ENCODE measurements around the gene TRPV5.

TRPV5 gene

DNA sequence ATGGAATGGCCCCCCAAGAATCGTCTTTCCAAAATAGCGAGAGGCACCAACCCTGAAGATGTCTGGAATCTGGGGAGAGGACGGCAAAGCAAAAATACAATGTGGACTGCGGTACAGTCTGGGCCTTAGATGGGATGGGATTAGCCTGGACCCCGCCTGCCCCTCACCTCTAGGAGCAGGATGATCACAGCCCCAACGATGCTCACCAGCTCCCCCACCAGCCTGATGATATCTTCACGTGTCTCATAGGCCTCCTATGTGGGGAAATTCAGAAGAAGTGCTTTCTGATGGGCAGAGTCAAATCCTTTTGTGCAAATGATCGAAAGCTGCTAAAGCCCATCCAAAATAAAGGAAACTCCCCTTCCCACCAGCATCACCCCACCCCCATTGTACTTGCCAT, 18.2 kb downstream of the TRPV5 start:
- no peak for DNase-seq (ENCODE audit: low spot score in 2 of 2)
- H3K4me3 Mint-ChIP-seq, result no peak overlapping the region
- ATAC-seq (replicated peaks; ENCODE audit: extremely low read depth, poor library complexity, severe bottlenecking), result no peak
- no peaks in the 10 kb centered on the region for H3K36me3 Mint-ChIP-seq (ENCODE audit: insufficient read depth)
- no peaks in the 10 kb centered on the region for H3K9me3 Mint-ChIP-seq
- H3K27me3 Mint-ChIP-seq, result peaks cover 83% of the 10 kb centered on the region
- H3K27ac Mint-ChIP-seq (ENCODE audit: low read depth), result no peak overlapping the region
- no peaks in the 10 kb centered on the region for H3K4me1 Mint-ChIP-seq

DNA sequence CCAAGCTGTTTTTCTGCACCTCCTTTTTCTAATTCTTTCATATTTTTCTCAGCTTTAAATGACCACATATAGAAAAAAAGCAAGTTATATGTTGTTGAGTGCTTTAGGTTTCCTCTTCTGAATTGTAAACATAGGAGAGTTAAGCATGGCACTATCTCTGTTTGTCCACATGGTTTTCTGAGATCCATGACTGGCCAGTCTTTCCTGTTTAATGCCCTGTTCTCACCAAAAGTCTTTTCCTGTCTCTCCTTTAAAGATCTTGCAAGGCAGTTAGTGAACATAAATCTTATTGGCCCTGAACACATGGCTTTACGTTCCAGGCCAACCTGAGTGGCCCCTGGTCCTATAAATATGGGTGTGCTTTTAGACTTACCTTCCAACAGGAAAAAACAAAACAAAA, 19.4 kb downstream of the TRPV5 start:
- no peaks in the 10 kb centered on the region for H3K4me1 Mint-ChIP-seq
- no peak for ATAC-seq (replicated peaks; ENCODE audit: extremely low read depth, poor library complexity, severe bottlenecking)
- no peak overlapping the region for H3K27ac Mint-ChIP-seq (ENCODE audit: low read depth)

DNA sequence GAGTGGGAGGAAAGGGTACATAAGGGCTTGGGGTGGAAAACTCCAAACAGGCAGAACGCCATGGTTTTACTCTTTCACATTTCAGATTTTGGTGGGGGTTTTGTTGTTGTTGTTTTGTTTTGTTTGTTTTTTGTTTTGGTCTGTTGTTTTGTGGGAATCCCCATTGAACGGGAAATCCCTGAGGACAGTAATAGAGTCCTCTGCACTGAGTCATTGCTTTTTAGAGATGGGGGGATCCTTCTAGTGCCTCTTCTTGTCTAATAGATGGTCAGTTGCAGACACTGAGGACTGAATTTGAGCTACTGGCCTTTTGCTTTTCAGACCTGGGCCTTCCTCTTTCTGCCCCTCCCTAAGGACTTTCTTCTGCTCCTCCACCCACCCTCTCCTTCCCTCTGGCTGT, 20.0 kb downstream of the TRPV5 start:
- DNase-seq (ENCODE audit: low spot score in 2 of 2) (no peak), ATAC-seq (replicated peaks; ENCODE audit: extremely low read depth, poor library complexity, severe bottlenecking) (no peak)
- Mint-ChIP-seq H3K4me1 (no peaks in the 10 kb centered on the region), H3K27me3 (peaks cover 89% of the 10 kb centered on the region), H3K27ac (ENCODE audit: low read depth) (no peak overlapping the region), H3K9me3 (no peaks in the 10 kb centered on the region), H3K36me3 (ENCODE audit: insufficient read depth) (no peaks in the 10 kb centered on the region), H3K4me3 (no peak overlapping the region)

More for the DNA sequence above, 19.4 kb downstream of the TRPV5 start:
- H3K9me3 Mint-ChIP-seq, result no peaks in the 10 kb centered on the region
- H3K27me3 Mint-ChIP-seq, result peaks cover 89% of the 10 kb centered on the region
- H3K36me3 Mint-ChIP-seq (ENCODE audit: insufficient read depth), result no peaks in the 10 kb centered on the region
- DNase-seq (ENCODE audit: low spot score in 2 of 2), result no peak
- no peak overlapping the region for H3K4me3 Mint-ChIP-seq

DNA sequence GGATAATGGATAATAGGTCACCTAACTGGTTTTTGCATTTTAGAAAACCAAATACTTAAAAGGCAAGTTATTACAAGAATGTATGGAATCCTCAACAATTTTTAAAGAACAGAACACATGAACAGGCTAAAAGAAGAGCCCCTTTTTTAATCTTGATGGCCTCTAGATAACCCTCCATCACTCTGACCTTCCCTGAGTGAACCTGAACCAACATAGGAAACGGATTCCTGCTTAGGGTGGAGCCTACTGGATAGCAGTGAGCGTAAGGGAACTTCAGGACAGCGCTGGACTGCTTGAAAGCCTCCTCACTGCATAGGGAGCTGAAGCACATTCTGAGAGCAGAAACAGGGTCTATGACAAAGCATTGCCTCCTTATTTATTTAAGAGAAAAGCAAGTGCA, 20.5 kb downstream of the TRPV5 start:
- Mint-ChIP-seq H3K36me3 (ENCODE audit: insufficient read depth) (no peaks in the 10 kb centered on the region), H3K4me1 (no peaks in the 10 kb centered on the region), H3K9me3 (no peaks in the 10 kb centered on the region), H3K4me3 (no peak overlapping the region), H3K27ac (ENCODE audit: low read depth) (no peak overlapping the region), H3K27me3 (peaks cover 89% of the 10 kb centered on the region)
- no peak for DNase-seq (ENCODE audit: low spot score in 2 of 2)
- no peak for ATAC-seq (replicated peaks; ENCODE audit: extremely low read depth, poor library complexity, severe bottlenecking)

DNA sequence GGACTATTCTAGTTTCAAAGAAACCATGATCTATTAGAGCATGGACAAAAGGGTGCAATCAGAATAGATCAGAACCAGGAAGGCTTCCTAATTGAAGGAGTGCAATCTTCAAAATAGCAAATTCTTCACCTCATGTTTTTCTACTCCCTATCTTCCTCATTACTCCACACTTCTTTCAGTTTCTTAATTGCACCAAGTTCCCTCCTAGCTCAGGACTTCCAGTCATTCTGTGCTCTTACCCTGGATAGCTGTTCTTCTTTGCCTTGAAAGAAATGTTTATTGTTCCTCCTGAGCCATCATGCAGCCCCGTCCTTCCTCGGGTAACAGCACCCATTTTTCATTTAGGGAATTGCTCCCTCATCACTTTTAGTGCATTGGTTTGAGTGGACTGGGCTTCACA, 23.1 kb downstream of the TRPV5 start:
- DNase-seq (ENCODE audit: low spot score in 2 of 2) (no peak), ATAC-seq (replicated peaks; ENCODE audit: extremely low read depth, poor library complexity, severe bottlenecking) (no peak)
- Mint-ChIP-seq H3K27me3 (peaks cover 96% of the 10 kb centered on the region), H3K4me1 (no peaks in the 10 kb centered on the region), H3K9me3 (no peaks in the 10 kb centered on the region), H3K4me3 (no peak overlapping the region), H3K27ac (ENCODE audit: low read depth) (no peak overlapping the region), H3K36me3 (ENCODE audit: insufficient read depth) (no peaks in the 10 kb centered on the region)

DNA sequence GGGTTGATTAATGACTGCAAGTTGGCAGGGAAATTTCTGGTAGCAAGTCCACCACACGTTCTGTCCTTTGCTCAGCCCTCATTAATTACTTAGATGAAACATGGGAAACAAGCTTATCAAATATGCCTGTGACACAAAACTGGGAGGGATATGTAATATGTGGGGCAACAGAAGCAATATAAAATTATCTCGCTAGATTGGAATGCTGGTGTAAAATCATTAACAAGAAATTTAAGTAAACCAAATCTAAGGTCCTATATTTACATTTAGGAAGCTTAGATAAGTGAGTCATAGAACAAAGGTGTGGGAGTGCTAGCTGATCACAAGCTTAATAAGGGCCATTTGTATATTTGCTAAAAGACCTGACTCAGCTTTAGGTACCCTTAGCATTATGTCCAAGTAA, 23.5 kb downstream of the TRPV5 start:
- H3K4me3 Mint-ChIP-seq, result no peak overlapping the region
- no peaks in the 10 kb centered on the region for H3K36me3 Mint-ChIP-seq (ENCODE audit: insufficient read depth)
- DNase-seq (ENCODE audit: low spot score in 2 of 2) (no peak), ATAC-seq (replicated peaks; ENCODE audit: extremely low read depth, poor library complexity, severe bottlenecking) (no peak)
- peaks cover 91% of the 10 kb centered on the region for H3K27me3 Mint-ChIP-seq
- H3K4me1 Mint-ChIP-seq, result no peaks in the 10 kb centered on the region
- no peaks in the 10 kb centered on the region for H3K9me3 Mint-ChIP-seq
- H3K27ac Mint-ChIP-seq (ENCODE audit: low read depth), result no peak overlapping the region

DNA sequence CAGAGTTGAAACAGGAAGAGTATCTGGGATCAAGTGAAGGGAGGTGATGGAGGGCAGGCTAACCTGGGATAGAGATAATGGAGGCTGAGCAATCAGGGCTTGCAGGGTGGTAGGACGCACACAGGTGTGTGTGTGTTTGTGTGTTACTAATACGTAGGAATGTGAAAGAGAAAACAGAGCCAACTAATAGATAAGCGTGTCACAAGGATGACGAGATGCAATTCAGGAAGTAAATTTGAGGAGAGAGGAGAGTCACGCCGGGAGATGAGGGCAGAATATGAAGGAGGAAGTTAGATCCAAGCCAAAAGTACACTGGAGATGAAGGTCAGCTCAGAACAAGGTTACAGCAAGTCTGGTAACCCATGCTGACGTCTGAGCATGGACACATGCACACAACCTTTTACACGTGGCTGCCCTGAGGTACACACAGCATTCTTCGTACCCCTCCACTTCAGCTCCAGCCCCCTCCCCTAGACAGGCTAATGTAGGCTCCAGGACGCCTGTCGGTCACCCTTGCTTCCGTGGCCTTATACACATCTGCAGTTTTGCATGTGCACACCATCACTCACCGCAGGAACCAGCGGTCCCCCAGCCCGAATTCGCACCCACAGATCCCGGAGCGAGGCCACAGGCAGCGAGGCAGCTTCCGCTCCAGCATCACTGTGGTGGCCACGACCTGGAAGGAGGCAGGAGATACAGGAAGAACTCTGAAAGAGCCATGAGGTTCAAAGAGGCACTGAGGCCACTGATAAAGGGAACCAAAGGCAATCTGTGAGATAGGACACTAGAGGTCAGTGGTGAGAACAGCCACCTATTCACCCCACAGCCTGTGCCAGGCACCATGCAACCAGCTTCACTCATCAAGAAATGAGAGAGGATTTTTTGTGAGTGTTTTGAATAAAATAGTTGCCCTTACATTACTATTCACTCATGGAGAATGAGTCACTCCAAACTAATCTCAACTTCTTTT, 24.3 kb downstream of the TRPV5 start:
- Mint-ChIP-seq H3K9me3 (no peaks in the 10 kb centered on the region), H3K27ac (ENCODE audit: low read depth) (no peak overlapping the region), H3K4me1 (no peaks in the 10 kb centered on the region), H3K4me3 (no peak overlapping the region), H3K27me3 (peaks cover 83% of the 10 kb centered on the region), H3K36me3 (ENCODE audit: insufficient read depth) (no peaks in the 10 kb centered on the region)
- no peak for DNase-seq (ENCODE audit: low spot score in 2 of 2)
- ATAC-seq (replicated peaks; ENCODE audit: extremely low read depth, poor library complexity, severe bottlenecking), result no peak

DNA sequence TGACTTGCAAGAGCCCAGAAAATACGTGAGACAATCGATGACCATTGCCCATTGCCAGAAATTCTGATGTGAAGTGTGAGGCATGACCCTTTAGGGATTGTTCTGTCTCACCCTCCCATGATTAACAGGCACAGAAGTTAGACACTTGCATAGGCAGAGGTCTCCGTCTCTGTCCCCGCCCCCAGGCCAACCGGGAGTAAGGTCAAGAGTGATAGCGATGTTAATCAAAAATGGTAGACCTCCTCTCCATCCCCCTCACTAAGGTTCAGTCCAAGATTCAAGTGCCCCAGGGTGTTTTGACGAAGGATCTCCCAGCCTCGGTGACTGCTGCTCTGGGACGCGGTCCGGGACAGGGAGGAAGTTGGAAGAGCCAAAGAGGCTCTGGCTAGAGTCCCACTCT, 25.3 kb downstream of the TRPV5 start:
- H3K27ac Mint-ChIP-seq (ENCODE audit: low read depth), result no peak overlapping the region
- no peaks in the 10 kb centered on the region for H3K36me3 Mint-ChIP-seq (ENCODE audit: insufficient read depth)
- H3K4me3 Mint-ChIP-seq, result no peak overlapping the region
- ATAC-seq (replicated peaks; ENCODE audit: extremely low read depth, poor library complexity, severe bottlenecking) (no peak), DNase-seq (ENCODE audit: low spot score in 2 of 2) (no peak)
- H3K4me1 Mint-ChIP-seq, result no peaks in the 10 kb centered on the region
- H3K9me3 Mint-ChIP-seq, result no peaks in the 10 kb centered on the region
- H3K27me3 Mint-ChIP-seq, result peaks cover 74% of the 10 kb centered on the region

DNA sequence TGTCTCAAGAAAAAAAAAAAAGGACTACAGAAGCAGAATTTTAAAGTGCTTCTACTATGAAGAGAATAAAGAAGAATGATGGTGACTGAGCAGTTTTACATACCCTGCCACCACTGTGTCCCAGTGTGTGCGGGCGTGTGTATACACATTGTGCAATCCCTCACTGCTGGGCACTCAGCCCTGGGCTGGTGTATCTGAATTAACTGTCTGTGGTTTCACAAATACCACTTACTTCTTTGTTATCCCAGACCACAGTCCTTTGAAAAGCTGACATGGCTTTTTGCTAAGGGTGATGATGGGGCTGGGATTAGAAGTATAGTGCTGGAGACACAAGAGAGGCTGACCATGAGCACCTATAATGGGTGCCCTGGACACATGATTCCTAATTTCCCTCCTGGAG, 26.9 kb downstream of the TRPV5 start:
- H3K36me3 Mint-ChIP-seq (ENCODE audit: insufficient read depth), result no peaks in the 10 kb centered on the region
- no peaks in the 10 kb centered on the region for H3K4me1 Mint-ChIP-seq
- ATAC-seq (replicated peaks; ENCODE audit: extremely low read depth, poor library complexity, severe bottlenecking), result no peak
- H3K4me3 Mint-ChIP-seq, result no peak overlapping the region
- no peak for DNase-seq (ENCODE audit: low spot score in 2 of 2)
- peaks cover 60% of the 10 kb centered on the region for H3K27me3 Mint-ChIP-seq
- H3K9me3 Mint-ChIP-seq, result no peaks in the 10 kb centered on the region
- no peak overlapping the region for H3K27ac Mint-ChIP-seq (ENCODE audit: low read depth)

DNA sequence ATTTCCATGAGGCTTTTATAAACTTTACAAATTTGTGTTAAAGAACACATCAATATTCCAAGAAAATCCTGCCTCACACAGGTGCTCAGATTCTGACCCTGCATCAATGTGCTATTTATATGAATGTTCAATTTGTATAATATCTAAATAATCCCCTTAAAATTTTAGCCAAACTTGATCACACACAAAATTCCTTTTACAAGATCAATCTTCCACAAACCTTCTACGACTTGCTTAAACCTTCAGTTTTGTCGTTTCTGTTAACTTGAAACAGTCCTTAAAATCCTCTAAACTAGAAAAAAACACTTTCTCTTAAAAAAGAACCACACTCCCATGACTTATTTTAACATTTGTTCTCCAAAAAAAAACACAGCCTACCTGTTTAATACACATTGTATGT, 27.8 kb downstream of the TRPV5 start:
- H3K4me3 Mint-ChIP-seq, result no peak overlapping the region
- H3K27ac Mint-ChIP-seq (ENCODE audit: low read depth), result no peak overlapping the region
- H3K4me1 Mint-ChIP-seq, result no peaks in the 10 kb centered on the region
- no peak for DNase-seq (ENCODE audit: low spot score in 2 of 2)
- H3K36me3 Mint-ChIP-seq (ENCODE audit: insufficient read depth), result no peaks in the 10 kb centered on the region
- ATAC-seq (replicated peaks; ENCODE audit: extremely low read depth, poor library complexity, severe bottlenecking), result no peak
- H3K27me3 Mint-ChIP-seq, result peaks cover 51% of the 10 kb centered on the region
- no peaks in the 10 kb centered on the region for H3K9me3 Mint-ChIP-seq

DNA sequence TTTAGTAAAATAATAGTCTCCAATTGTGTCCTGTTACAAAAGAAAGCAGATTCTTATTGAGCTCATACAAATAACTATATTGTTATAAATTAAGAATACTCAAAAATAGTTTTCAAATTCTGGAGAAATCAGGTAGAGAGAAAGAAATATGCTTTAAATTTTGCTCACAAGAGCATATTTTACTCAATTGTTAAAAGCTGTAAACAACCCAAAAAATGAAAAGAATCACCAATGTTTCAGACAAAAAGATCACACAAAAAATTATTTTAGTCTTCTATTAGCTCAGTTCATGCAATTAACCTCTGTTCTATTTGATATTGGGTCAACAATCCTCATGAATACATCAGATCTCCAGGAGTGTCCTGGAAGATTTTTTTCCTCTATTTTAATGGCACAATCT, 29.4 kb downstream of the TRPV5 start:
- Mint-ChIP-seq H3K27me3 (peaks cover 36% of the 10 kb centered on the region), H3K36me3 (ENCODE audit: insufficient read depth) (no peaks in the 10 kb centered on the region), H3K4me3 (no peak overlapping the region), H3K27ac (ENCODE audit: low read depth) (no peak overlapping the region), H3K9me3 (no peaks in the 10 kb centered on the region), H3K4me1 (no peaks in the 10 kb centered on the region)
- DNase-seq (ENCODE audit: low spot score in 2 of 2) (no peak), ATAC-seq (replicated peaks; ENCODE audit: extremely low read depth, poor library complexity, severe bottlenecking) (no peak)

DNA sequence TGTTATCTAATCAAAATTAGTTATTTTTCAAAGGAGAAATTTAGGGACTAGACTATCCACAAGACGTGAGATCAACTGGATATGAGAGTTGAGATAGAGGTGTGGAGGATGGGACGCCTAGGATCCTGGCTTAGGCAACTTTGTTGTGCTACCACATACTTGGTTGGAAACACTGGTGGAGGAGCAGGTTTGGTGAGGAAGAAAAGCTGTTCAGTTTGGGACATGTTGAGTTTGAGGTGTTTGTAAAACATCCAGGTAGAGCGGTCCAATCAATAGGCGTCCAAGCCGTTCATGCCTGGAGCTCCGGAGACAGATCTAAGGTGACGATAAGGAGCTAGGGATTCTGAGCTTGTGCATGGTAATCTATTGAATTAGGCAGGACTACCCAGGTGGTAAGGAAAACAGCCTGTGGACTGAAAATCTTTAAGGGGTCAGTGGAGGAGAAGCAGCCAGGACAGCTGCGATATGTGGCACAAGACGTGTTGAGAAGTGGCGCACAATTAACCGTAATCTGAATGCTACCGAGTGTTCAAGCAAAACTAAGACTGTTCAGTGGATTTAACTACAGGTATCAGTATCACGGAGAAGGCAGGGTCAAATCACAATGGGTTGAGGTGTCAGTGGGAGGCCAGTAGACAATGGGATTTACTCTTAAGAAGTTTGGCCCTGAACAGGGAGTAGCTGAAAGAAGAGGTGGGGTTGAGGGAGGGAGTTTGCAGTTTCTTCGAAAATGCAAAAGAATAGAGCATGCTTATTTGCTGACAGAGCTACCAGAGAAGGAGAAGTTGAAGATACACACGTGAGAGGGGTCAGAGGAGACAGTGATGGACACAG, 31.9 kb downstream of the TRPV5 start:
- no peak overlapping the region for H3K27ac Mint-ChIP-seq (ENCODE audit: low read depth)
- H3K27me3 Mint-ChIP-seq, result peaks cover 33% of the 10 kb centered on the region
- H3K4me1 Mint-ChIP-seq, result no peaks in the 10 kb centered on the region
- ATAC-seq (replicated peaks; ENCODE audit: extremely low read depth, poor library complexity, severe bottlenecking), result no peak
- H3K4me3 Mint-ChIP-seq, result no peak overlapping the region
- H3K9me3 Mint-ChIP-seq, result no peaks in the 10 kb centered on the region
- no peak for DNase-seq (ENCODE audit: low spot score in 2 of 2)
- H3K36me3 Mint-ChIP-seq (ENCODE audit: insufficient read depth), result peaks cover 1% of the 10 kb centered on the region

DNA sequence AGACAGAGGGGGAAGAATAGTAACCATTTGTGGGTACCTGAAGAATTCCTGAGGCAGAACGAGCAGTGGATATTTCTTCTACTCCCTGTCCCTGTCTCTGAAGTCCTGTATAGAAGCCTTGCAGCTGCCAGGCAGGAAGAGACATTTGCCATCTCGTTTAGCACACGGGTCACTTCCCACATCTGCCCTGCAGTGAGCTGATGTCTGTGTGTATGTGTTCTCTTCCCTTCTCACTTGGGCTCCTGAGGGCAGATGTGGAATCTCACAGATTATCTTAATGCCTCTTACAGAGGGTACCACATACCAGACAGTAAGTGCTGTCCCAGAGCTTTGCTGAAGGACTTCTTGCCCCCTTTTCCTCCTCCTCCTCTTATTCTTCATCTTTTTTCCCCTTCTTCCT, 33.9 kb downstream of the TRPV5 start:
- Mint-ChIP-seq H3K4me3 (no peak overlapping the region), H3K27ac (ENCODE audit: low read depth) (no peak overlapping the region), H3K27me3 (peaks cover 33% of the 10 kb centered on the region), H3K36me3 (ENCODE audit: insufficient read depth) (peaks cover 1% of the 10 kb centered on the region), H3K9me3 (no peaks in the 10 kb centered on the region), H3K4me1 (no peaks in the 10 kb centered on the region)
- DNase-seq (ENCODE audit: low spot score in 2 of 2) (no peak), ATAC-seq (replicated peaks; ENCODE audit: extremely low read depth, poor library complexity, severe bottlenecking) (no peak)

Measured in central memory CD8-positive, alpha-beta T cell (primary cell).